A172 (cell line): ENCODE data around the gene NSA2. TPM values are rescaled to one million over a fixed set of nuclear protein-coding genes. Genes with fewer than 3 reads are reported as not detected.
"Not testable (repeated sequence)": the region's sequence is repeated elsewhere in the genome, so short reads cannot be mapped to it uniquely, and the experiment has no call there.

Experiments used
- DNase-seq: peaks from one replicate; pipeline ENCODE4 v3.0.0-alpha.2; 2015; ENCODE audit warnings: low spot score
- total RNA-seq: library from RNA; depleted of rRNA; stranded (reverse); fragments of >200 nt; shearing (Covaris generic); gene quantifications from 2 replicates; pipeline ENCODE4 v1.2.3, GENCODE V29; 2014; rRNA removed

The NSA2 gene
- total RNA-seq: 199 and 320 TPM in 2 replicates

DNA sequence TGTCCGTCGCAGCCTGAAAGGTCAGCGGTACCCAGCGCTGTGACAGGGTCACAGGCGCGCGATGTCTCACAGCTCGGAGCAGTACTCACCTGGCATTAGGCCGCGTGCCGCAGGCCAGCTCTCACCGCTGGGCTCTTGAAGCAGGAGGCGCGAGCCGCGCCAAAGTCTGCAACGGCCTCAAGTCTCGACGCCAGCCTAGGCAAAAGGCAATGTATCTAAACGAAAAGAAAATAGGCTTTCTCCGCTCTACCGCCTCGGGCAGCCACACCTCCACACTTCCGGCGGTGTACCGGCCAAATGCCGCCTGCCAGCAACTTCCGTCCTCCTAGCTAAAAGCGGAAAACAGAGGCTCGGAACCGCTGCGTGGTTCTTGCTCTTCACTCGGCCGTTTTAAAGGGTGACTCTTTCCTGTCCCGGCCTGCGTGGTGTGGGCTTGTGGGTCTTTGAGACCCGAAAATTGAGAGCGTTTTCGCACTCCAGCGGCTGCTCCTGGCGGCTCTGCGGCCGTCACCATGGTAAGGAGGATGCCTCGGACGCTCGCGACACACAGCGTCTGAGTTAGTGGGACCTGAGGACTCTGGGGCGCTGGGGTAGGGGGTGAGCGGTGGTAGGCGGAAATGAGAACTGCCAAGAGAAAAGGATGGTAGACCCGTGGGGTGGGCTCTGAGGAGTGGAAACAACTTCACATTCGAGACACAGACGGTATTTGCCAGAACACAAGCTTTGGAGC lies at the start of gene NSA2, which contains the start of gene GFM2:
NSA2 (plus strand) TSS at position 401 of the 730 bp plus-strand sequence; CDS start at position 513, 112 bp downstream.
GFM2 (minus strand) TSS at position 269 of the 730 bp plus-strand sequence. CDS start 3,375 bp downstream, outside the sequence.
- DNase-seq: peak; percentile 92

DNA sequence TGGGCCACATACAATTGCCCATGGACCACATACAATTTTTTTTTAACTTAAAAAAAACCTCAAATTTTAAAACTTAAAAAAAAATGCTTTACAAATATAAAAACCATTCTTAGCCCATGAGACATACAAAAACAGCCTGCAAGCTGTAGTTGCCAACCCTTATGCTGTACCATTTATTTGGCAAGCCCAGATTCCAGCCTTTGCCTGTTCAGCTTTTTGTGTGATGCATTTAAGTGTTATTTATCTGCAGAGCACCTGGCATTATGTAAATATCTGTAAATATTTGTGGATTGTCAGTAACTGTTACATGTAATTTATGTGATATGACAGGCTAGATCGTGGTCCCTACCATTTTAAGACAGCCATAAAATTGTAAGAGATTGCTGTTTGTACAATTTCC lies 49.5 kb upstream of the NSA2 start:
- no peak for DNase-seq

DNA sequence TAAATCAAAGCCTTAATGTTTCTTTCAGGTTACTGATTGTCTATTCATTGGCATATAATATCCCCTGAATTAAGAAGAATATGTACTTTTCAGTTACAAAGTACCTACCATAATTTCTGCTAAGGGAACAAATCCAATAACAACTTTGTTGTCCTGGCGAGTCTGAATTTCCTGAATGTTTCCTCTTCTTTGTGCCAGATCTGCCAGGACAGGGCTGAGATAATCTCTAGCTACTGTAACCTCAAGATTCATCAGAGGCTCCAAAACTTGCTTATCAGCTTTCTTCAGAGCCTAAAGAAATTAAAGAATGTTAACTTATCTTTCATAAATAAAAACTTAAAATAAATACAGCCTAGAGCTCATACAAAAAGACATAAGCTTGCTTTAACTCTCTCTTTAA lies 44.8 kb upstream of the NSA2 start:
- DNase-seq: no peak

DNA sequence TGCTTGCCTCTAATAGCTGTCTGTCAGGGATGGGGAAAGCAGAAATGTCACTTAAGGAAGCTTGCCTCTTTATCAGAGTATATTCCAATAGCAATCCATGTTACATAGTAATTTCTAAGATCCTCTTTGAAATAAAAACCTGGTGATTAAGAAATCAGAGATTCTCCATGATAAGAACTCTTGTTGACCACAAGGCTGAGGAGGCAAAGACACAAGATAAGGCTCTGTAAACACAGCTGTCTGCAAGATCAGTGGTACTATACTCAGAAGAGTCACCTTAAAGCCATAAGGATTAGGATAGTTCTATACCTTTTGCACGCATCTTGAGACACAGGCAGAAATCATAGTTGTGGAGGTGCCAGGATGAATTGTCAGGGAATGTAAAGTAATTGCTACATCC lies 41.7 kb upstream of the NSA2 start:
- no peak for DNase-seq

DNA sequence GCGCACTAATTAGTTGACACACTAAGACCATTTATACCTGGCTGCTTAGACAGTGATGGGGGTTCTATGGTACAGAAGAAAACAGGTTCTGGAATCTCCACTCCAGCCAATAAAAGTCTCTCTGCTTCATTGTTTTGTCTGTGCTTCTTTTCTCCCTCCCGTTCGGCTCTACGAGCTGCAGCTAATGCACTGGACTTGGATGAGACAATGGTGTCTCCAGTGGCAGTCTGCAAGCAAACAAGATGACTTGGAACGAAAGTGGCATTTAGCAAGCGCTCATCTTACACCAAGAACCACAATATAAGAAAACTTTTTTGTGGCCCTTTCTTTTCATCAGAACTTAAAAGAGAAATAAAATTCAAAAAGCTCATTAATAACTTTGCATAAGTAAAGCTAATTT lies 30.3 kb upstream of the NSA2 start:
- no peak for DNase-seq

DNA sequence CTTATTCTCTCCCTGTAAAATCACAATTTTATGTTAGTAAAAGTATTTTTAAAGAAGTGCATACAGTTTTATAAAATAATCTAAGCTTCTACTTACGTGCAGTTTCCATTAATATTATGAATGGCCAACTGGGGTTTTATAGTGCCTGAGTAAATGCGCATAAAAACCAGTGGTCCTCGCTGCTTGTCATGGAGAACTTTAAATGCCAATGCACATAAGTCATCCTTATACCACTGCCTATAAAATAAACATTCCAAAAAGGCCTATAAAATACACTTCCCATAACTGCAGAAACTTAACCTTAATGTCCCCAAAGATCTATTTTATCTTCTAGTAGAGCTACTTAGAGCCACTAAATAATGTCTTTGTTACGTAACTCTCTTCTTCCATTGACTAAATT lies 28.6 kb upstream of the NSA2 start:
- no peak for DNase-seq

DNA sequence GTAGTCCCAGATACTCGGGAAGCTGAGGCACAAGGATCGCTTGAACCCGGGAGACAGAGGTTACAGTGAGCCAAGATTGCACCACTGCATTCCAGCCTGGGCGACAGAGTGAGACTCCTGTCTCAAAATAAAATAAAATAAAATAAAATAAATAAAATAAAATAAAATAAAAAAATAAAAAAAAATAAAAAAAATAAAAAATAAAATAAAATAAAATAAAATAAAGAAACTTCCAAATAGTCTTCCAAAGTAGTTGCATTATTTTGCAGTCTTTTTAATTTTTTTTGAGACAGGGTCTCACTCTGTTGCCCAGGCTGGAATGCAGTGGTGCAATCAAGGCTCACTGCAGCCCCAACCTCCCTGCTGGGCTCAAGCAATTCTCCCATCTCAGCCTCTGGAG lies 18.3 kb upstream of the NSA2 start:
- DNase-seq: not testable (repeated sequence)

DNA sequence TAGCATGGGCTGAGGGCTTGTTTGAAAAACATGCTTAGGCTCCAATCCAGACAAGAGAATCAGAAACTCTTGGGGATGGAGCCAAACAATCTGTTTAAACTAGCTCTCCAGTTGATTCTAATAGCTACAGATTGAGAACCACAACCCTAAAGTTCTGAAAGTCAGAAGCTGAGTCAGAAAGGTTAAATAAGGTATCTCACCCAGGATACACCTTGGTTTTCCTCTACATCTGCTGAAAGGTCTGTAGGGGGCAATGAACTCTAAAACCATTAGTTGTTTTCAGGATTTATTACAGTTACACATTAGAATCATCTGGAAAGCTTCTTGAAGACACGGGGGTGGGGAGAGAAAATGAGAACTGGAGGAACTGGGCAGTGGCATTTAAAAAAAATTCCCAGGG lies 5.8 kb upstream of the NSA2 start:
- DNase-seq: peak; percentile 67

DNA sequence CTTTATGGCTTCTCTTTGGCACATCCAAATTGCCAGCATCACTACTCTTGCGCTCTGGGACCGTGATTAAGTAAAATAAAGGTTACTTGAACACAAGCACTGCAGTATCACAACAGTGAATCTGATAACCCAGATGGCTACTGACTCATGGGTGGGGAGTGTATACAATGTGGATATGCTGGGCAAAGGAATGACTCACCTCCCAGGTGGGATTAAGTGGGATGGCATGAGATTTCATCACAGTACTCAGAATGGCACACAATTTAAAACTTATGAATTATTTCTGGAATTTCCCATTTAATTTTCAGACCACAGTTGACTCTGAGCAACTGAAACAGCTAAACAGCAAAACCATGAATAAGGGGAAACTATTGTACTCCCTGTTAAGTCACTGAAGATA lies 4.5 kb upstream of the NSA2 start:
- peak; percentile 99 for DNase-seq

DNA sequence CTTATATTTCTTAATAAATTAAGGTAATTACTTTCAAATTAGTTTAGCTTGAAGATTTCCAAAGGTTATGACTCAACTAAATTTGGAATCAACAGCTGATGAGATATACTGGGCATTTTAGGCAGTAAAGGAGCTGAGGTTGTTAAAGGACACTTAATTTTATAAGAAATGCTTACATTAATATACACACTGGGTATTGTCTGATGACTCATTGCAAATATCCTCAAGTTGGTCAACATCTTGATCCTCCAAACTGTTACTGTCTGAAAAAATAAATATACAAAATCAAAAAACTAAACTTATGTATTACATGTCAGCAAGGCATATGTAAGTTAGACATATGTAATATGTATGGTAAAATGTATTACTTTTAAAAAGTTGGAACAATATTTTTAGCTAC lies 3.5 kb upstream of the NSA2 start:
- no peak for DNase-seq

DNA sequence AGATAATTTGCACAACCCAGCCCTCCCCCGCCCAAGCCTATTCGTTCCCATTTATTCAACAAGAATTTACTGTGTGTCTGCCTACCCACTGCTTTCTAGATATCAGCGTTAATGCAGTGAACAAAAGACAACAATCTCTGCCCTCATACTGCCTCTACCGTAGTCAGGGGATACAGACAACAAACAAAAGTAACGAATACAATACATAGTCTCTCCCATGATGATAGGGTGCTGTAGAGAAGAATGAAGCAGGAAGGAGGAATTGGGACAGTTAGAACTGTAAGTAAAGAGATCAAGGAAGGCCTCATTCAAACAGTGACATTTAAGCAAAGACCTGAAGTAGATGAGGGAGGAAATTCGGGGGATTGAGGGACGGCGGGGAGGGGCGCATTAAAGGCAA lies 1.8 kb upstream of the NSA2 start:
- DNase-seq: no peak

DNA sequence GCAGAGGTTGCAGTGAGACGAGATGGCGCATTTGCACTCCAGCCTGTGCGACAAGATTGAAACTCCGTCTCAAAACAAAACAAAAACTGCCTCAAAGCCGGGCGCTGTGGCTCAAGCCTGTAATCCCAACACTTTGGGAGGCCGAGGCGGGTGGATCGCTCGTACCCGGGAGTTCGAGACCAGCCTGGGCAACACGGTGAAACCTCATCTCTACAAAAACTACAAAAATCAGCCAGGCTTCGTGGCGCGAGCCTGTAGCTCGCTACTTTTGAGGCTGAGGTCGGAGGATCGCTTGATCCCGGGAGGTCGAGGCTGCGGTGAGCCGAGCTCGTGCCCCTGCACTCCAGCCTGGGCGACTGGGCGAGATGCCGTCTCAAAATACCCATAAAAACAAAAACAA lies 1.1 kb upstream of the NSA2 start:
- DNase-seq: no peak

DNA sequence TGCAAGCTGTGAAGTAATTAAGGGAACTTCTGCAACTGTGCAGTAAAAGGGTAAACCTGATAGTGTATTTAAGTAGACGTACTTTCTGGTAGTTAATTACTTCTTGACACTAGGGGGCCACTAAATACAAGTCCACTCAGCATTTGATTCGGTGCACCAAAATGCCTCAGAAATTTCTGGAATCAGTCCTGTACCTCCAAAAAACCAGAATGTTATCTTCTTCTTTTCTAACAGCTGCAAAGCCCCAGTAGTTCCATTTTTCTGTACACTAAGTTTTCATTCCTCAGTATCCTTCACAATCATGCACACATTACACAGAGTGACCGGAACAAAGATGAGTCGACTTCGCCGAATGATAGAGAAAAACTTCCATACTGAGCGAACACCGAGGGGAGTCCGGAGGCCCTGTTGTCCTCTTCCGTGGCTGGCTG lies 616 bp upstream of the NSA2 start:
- DNase-seq: peak; percentile 48

DNA sequence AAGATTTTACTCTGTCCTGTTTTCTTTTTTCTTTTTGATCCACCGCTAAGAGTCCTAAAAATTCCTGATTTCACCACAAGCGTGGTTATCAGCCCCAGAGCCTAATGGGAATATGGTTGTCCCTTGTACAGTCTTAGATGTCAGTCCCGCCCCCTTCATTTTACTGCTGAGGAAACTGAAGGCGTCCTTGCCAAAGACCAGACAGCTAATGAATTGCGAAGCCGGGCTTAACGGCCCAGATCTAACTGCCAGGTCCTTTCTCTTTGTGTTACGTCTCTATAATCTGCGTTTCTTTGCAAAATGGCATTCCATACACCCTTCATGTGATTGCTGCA lies 497 bp downstream of the NSA2 start:
- DNase-seq: no peak

DNA sequence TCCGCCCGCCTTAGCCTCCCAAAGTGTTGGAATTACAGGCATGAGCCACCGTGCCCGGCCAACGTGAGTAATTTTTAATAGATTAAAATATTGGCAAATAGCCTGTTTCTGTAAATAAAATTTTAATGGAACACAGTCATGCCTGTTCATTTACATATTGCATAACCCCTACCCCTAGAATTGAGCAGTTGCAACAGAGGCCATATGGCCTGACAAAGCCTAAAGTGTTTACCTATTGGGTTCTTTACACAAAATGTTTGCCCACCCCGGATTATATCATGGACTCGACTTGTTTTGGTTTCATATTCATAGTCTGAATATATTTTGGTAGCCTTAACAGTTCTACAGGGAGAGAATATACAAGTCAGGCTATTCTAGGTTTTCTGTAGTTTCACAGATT lies 5.3 kb downstream of the NSA2 start:
- DNase-seq: no peak

DNA sequence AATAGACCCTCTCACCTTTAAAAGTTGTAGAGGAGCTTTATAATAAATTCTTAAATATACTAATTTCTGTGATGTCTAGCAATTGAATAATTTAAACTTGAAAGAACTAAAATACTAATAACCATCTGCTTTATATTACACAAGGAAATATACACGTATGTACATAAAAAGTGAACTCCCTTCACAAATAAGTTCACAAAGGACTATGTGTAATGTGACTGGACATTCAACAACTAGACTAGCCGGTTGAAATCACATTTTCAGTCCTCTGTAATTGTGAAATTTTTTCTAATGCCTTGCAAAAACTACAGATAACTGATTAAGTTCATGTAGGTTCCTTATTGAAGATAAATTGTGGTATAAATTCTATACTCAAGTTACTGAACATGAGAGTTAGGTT lies 11.6 kb downstream of the NSA2 start:
- no peak for DNase-seq

DNA sequence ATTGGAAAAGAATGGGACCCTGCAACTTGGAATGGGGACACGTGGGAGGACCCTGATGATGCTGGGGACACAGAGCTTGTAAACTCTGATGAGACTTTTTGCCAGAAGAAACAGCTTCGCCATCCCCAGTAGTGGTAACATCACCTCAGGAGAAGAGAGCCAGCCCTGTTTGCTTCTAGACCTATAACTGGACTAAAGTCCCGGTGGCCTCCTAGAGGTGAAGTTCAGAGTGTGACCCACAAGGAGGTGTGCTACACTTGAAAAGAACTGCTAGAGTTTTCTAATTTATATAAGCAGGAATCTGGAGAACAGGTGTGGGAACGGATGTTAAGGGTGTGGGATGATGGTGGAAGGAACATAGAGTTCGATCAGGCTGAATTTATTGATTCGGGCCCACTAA lies 19.8 kb downstream of the NSA2 start:
- no peak for DNase-seq

DNA sequence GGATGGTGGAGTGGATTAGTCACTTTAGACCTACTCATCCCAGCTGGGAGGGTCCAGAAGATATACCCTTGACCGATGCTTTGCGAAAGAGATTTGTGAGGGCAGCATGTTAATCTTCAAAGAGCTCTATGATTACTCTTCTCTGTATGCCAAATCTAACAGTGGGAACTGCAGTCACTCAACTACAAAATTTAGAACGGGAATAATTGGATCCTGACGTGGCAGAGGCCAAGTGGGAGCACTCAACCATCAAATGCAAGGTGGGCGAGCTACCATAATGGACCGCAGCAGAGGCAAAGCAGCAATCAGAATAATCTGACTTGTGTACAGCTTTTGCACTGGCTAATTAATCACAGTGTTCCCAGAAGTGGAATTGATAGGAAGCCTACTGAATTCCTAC lies 20.4 kb downstream of the NSA2 start:
- no peak for DNase-seq

DNA sequence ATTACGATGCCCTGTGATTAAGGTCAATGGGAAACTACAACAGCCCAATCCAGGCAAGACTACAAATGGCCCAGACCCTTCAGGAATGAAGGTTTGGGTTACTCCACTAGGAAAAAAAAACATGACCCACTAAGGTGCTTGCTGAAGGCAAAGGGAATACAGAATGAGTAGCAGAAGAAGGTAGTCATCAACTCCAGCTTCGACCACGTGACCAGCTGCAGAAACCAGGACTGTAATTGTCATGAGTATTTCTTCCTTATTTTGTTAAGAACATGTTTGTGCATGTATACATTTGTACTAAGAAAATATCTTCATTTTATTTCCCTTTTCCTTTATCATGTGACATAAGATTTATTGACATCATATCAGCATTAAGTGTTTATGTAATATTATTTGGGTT lies 24.6 kb downstream of the NSA2 start:
- not testable (repeated sequence) for DNase-seq

DNA sequence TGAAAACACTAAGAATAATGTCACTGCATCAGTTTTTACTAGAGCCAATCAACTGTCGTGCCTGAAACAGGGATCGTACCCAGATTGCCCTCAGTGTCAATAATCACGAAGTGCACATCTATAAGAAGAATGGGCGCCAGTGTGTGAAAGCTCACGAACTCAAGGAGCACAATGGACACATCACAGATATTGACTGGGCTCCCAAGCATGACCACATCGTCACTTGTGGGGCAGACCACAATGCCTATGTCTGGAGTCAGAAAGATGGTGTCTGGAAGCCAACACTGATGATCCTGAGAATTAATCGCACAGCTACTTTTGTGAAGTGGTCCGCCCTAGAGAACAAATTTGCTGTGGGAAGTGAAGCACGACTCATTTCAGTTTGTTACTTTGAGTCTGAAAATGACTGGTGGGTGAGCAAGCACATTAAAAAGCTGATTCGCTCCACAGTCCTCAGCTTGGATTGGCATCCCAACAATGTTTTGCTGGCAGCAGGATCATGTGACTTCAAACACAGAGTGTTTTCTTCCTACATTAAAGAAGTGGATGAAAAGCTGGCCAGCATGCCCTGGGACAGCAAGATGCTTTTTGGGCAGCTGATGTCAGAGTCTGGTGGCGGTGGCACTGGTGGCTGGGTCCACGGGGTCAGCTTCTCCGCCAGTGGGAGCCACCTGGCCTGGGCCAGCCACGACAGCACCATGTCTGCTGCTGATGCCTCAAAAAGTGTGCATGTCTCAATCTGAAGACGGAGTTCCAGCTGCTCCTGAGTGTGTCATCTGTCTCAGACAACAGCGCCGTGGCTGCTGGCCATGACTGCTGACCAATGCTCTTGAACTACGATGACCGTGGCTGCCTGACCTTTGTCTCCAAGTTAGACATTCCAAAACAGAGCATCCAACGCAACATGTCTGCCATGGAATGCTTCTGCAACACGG lies 32.2 kb downstream of the NSA2 start:
- DNase-seq: peak; percentile 38

DNA sequence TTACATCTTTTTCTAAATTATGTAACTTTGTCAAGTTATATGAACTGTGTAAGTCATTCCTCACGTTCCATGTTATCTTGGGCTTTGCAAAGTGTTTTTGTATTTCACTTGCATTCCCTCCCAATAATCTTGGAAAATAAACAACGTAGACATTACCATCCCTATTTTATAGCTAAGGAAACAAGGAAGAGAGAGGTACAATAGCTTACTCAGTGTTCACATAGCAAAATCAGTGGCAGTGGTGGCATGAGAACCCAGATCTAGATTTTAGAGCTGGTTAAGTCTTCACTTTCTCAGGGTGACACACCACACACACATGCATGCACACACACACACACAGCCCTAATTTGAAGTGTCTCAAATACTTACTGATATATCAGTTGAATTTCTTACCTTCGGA lies 34.1 kb downstream of the NSA2 start:
- DNase-seq: no peak

DNA sequence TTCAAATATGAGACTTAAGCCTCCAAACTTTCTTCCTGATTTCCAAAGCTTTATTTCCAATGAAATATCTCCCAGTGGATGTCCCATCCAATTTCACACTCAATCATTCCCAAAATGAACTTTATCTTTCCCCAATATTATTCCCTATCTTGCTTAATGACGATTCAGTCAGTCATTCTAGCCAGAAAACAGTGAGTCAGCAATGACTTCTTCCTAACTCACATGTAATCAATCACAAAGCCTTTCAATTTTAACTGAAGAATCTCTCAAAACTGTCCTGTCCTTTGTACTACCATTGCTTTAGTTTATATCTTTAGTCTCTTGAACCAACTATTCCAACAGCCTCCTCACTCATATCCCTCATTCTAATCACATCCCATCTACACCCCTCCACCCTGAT lies 34.9 kb downstream of the NSA2 start:
- no peak for DNase-seq

DNA sequence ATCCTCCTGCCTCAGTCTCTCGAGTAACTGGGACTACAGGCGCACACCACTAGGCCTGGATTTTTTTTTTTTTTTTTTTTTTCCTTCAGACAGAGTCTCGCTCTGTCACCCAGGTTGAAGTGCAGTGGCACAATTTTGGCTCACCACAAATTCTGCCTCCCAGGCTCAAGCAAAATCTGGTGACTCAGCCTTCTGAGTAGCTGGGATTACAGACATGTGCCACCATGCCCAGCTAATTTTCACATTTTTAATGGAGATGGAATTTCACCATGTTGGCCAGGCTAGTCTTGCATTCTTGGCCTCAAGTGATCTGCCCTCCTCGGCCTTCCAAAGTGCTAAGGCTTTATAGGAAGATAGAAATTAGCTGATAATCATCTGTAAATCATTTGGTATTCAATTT lies 43.9 kb downstream of the NSA2 start:
- peak; percentile 37 for DNase-seq
